GM12873 (cell line): ENCODE results near the gene RTN4RL2.

Experiments
- TF ChIP-seq, protein P1 (sequence below): IDR thresholded peaks from 2 replicates; pipeline ENCODE4 v1.5.1; 2012; ENCODE audit warnings: low read depth, mild to moderate bottlenecking, moderate library complexity, low read length, control low read depth; ENCODE audit not compliant: insufficient read depth; ENCODE audit errors: missing control alignments

RTN4RL2 gene

DNA sequence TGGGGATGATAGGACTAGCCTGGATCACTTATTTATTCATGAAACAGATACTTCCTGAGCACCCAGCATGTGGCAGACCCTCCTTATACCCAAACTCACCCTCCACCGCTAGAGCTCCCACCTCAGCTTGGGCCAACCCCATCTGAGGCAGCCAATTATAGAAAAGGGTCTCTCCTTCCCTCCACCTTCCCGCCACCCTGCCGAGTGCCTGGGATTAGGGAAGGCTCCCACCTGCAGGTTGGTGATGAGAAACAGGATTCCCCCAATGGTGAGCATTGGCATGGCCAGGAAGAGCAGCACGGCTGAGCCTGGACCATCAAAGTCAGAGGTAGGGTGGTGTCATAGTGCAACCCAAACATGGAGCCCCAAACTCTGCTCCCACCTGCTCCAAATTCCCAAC lies 39.3 kb upstream of the RTN4RL2 start:
- TF ChIP-seq, protein P1, sequence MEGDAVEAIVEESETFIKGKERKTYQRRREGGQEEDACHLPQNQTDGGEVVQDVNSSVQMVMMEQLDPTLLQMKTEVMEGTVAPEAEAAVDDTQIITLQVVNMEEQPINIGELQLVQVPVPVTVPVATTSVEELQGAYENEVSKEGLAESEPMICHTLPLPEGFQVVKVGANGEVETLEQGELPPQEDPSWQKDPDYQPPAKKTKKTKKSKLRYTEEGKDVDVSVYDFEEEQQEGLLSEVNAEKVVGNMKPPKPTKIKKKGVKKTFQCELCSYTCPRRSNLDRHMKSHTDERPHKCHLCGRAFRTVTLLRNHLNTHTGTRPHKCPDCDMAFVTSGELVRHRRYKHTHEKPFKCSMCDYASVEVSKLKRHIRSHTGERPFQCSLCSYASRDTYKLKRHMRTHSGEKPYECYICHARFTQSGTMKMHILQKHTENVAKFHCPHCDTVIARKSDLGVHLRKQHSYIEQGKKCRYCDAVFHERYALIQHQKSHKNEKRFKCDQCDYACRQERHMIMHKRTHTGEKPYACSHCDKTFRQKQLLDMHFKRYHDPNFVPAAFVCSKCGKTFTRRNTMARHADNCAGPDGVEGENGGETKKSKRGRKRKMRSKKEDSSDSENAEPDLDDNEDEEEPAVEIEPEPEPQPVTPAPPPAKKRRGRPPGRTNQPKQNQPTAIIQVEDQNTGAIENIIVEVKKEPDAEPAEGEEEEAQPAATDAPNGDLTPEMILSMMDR: peak; percentile 2

DNA sequence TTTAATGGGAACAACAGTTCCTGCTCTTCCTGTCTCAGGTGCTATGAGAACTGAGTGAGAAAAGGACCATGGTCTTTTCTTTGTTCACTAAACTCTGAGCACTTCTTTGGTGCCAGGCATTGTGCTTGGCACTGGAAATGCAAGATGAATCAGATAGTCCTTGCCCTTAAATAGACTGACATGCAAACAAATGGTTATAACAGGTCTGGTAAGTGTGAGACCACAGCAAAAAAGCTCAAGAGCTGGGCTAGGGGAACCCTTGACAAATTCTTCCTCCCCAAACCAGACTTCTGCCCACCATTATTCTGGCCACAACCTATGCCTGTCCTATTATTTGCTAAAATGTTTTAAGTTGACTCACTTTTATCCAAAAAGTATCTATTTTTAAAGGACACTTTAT lies 38.5 kb upstream of the RTN4RL2 start:
- TF ChIP-seq, protein P1: no peak

DNA sequence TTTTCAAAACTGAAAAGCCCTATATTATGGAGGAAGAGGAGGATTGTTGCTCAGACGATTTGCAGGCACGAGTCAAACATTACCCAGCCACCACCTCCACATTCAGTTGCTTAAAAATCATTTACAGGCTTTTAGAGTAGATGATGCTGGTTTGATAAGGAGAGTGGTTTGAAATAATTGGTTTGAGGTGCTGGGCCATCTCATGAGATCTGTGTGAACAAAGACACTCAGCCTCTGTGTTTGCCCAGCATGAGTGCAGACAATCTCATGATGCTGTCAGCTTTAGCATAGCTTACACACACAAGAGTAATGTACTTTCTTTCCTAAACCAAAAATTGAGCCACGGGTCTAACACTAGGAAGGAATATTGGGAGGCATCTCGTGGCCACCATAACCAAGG lies 37.7 kb upstream of the RTN4RL2 start:
- TF ChIP-seq, protein P1: no peak

DNA sequence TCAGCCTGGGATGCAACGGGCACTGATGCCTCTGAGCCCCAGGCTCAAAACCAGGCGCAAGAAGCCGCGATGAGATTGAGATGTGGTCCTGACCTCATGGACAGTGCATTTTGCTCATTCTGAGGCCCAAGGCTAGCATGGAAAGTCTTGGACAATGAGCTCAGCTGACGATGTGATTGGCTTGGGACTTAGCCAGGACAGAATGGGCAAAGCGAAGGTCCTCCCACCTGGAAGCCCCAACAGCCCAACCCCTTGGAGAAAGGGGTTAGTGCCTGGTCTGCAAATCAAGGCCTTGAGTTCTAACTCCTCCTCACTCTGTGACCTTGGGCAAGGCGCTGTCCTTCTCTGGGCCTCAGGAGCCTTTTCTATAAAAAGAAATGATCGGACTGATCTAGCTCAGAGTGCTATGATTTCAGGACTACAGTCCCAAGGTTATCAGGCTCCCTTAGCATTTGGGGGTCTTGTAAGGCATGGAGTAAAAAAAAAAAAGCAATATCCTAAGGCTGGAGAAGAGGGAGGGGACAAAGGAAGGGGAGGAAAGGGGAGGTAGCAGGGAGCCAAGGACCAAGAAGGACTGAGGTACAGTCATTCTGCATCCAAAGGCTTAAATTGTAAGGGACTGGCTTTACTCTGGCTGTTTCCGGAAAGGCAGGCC lies 36.1 kb upstream of the RTN4RL2 start:
- TF ChIP-seq, protein P1: no peak

DNA sequence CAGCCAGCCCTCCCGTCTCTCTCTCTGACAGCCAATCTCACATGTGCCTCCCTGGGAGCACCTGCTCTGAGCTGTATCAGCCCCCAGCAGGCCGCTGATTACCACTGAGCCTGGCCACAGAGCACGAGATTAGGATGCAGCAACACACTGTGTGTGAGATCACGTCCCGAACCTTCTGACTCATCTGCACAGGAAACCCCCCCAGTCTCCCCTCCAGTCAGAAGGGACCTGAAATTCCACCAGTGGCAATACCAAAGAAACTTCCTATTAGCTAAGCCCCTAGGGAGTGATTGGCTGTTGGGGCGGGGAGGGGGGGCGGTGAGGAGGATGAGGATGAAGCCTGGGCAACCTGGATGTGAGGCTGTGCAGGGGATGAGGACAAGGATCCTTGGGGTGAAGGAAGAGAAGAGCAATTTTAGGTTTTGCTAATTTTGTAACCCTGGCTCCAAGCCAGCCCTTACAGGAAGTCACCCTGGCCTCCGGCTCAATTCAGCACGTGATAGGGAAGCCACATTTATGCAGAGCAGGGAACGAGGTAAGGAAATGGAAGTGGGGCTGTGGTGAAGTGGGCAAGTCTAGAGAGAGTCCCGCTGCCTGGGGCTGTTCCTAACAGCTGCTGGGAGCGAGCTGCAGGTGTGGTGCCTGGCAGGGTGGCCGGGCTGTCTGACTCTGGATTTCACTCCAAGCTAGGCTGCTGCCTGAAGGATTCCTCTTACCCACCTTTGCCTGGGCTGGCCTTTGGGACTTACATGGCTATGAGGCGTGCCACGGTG lies 35.4 kb upstream of the RTN4RL2 start:
- TF ChIP-seq, protein P1: no peak

DNA sequence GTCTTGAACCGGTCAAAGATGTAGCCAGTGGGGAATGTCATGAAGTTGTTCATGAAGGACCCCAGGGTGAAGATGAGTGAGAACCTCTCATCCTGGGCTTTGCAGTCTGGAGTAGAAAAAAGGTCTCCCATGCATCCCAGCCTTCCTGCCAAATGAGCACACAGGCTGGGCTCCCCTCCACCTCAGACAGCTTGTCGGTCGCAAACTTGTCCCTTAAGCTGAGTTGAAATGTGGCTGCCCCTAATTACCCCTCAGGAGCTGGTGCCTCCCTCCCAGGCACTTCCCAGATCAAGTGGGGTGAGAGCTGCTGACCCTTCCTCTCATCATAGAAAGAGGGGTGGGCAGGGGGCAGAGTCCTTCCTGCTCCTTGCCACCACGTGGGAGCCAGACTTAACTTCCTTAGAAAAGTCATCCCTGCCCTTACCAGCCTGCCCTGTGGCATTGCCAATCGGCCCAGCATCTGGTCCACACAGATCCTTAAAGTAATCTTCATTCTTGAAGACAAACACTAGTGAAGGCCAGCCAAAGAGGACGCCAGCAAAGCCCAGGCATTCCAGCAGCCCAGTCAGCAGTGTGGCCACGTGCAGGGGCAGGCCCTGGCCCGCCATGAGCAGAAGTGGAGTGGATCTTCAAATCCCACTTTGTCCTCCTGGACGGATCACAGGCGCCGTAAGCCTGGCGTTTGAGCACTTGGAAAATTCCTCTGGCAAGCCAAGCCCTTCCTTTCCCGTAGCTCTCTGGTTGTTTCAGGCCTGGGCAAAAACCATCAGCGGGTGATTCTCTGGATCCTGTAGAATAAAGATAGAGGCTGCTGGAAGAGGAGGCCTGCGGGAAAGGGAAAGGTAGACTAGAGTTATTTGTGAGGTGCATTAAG lies 34.5 kb upstream of the RTN4RL2 start:
- TF ChIP-seq, protein P1: no peak

DNA sequence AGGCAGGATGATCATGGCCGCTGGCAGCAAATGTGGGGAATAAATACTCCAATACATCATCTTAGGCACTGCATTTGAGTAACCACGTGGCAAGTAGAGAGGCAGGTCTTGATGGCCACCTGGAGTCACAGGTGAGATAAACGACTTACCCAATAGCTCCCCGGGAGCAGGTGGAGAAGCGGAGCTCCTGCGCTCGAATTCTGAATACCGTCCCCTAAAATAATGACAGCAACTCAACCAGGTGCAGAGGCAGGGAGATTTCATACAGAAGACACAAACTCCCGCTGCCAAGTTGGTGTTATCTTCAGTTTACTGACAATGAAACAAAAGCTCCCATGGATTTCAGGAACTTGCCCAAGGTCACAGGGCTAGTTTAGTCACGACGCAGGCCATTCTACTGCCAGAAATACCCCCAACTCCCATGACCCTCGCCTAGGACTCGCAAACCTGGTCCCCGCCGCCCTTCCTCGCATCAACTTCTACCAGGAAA lies 33.8 kb upstream of the RTN4RL2 start:
- TF ChIP-seq, protein P1: no peak
